Cardiac muscle cell (in vitro differentiated cells and primary cell): ENCODE measurements around the gene SMIM36. TPM values are rescaled to one million over a fixed set of nuclear protein-coding genes. Genes with fewer than 3 reads are reported as not detected.
"Not testable (repeated sequence)": the region's sequence is repeated elsewhere in the genome, so short reads cannot be mapped to it uniquely, and the experiment has no call there.

Source experiments
- DNase-seq, 2 donors: peaks; one replicate each; pipeline versions ENCODE4 v3.0.0 to v3.0.0-alpha.2; 2010 to 2017; ENCODE audit warnings: low read depth in 1 of 2, low spot score in 1 of 2
- H3K27ac ChIP-seq: fragments of 200-600 bp; sonication (generic); 2 replicates; pipeline ENCODE4 v1.5.1; 2016
- H3K27me3 ChIP-seq: fragments of 200-600 bp; sonication (generic); 2 replicates; pipeline ENCODE4 v1.6.0; 2016; ENCODE audit warnings: control low read depth
- H3K36me3 ChIP-seq: fragments of 200-600 bp; sonication (generic); 2 replicates; pipeline ENCODE4 v1.5.1; 2016; ENCODE audit warnings: control low read depth
- H3K4me1 ChIP-seq: fragments of 200-600 bp; sonication (generic); 2 replicates; pipeline ENCODE4 v1.8.1; 2017; ENCODE audit warnings: low read depth, mild to moderate bottlenecking, mixed run types
- H3K4me3 ChIP-seq: fragments of 200-600 bp; sonication (generic); 2 replicates; pipeline ENCODE4 v1.5.1; 2016; ENCODE audit warnings: mild to moderate bottlenecking
- H3K9me3 ChIP-seq: fragments of 200-600 bp; sonication (generic); 2 replicates; pipeline ENCODE4 v1.5.1; 2017; ENCODE audit warnings: low read depth, mild to moderate bottlenecking, control low read depth
- polyA plus RNA-seq: library from polyadenylated mRNA; unstranded; fragments of >200 nt; fragmentation: Nextera tagmentation; extraction: Ambion mirVana; gene quantifications from 2 replicates; pipeline ENCODE4 v1.2.1, GENCODE V29; 2016
- total RNA-seq: library from RNA; depleted of rRNA; stranded (reverse); fragments of >200 nt; gene quantifications from 2 replicates; pipeline ENCODE4 v1.2.3, GENCODE V29; 2016
- TF ChIP-seq, protein P1 (sequence below): IDR thresholded peaks from 2 replicates; pipeline ENCODE4 v1.5.1; 2012; ENCODE audit warnings: low read depth, mild to moderate bottlenecking, low read length

SMIM36 gene
- total and polyA plus RNA-seq, 2 experiments from 2014 or later: not detected

DNA sequence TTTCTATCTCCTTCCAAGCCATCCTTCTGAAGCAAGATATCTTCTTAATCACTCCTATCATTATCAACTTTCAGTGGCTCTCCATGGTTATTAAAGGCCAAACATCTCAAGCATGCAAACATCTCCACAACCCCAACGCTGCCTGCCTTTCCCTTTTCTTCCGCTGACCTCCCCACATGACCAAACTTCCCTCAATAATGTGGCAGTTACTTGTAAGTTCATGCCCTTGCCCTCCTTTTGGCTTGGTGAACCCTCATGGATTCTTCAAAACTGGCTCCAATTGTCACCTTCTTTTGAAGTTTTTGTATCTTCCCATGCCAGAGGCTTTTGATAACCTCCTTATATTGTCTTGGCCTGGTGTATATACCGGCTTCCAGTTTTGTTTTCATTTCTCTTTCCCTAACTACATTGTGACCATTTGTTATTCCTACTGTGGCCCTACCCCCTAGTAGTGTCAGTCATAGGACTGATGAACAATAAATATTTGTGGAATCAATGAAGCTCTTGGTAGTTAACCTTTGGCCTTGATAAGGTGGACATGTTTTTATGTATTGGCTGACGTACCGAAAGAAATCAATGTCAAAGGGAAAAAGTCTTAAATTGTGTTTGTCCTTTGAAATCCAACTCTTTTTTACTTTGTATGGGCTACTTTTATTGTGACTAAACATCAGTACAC is 19.9 kb upstream of the SMIM36 start:
- no peak overlapping the region for H3K4me3 ChIP-seq
- no peaks in the 10 kb centered on the region for H3K4me1 ChIP-seq
- H3K27ac ChIP-seq: no peak overlapping the region
- no peaks in the 10 kb centered on the region for H3K36me3 ChIP-seq
- no peak for DNase-seq
- no peaks in the 10 kb centered on the region for H3K9me3 ChIP-seq
- H3K27me3 ChIP-seq: no peaks in the 10 kb centered on the region
- TF ChIP-seq, protein P1, sequence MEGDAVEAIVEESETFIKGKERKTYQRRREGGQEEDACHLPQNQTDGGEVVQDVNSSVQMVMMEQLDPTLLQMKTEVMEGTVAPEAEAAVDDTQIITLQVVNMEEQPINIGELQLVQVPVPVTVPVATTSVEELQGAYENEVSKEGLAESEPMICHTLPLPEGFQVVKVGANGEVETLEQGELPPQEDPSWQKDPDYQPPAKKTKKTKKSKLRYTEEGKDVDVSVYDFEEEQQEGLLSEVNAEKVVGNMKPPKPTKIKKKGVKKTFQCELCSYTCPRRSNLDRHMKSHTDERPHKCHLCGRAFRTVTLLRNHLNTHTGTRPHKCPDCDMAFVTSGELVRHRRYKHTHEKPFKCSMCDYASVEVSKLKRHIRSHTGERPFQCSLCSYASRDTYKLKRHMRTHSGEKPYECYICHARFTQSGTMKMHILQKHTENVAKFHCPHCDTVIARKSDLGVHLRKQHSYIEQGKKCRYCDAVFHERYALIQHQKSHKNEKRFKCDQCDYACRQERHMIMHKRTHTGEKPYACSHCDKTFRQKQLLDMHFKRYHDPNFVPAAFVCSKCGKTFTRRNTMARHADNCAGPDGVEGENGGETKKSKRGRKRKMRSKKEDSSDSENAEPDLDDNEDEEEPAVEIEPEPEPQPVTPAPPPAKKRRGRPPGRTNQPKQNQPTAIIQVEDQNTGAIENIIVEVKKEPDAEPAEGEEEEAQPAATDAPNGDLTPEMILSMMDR: no peak

DNA sequence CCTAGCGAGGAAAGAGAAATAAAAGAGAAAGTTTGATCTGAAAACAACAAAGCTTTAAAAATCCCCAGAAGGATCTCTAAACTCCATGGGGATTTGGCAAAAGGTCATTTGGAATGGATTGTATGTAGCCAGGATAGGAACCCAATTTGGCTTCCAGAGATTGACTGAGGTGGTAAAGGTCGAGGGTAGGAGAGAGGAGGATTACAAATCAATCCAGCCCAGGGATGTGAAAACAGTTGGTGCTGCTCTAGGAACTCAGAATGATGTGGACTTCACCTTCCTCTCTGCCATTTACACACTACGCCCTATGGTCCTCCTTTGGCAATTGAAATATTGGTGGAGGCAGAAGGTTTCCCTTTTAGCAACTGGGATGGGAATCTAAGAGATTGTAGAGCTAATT is 18.8 kb upstream of the SMIM36 start:
- no peaks in the 10 kb centered on the region for H3K4me1 ChIP-seq
- H3K27me3 ChIP-seq: no peaks in the 10 kb centered on the region
- no peak overlapping the region for H3K27ac ChIP-seq
- H3K4me3 ChIP-seq: no peak overlapping the region
- H3K9me3 ChIP-seq: no peaks in the 10 kb centered on the region
- TF ChIP-seq, protein P1: no peak
- DNase-seq: no peak
- no peaks in the 10 kb centered on the region for H3K36me3 ChIP-seq

DNA sequence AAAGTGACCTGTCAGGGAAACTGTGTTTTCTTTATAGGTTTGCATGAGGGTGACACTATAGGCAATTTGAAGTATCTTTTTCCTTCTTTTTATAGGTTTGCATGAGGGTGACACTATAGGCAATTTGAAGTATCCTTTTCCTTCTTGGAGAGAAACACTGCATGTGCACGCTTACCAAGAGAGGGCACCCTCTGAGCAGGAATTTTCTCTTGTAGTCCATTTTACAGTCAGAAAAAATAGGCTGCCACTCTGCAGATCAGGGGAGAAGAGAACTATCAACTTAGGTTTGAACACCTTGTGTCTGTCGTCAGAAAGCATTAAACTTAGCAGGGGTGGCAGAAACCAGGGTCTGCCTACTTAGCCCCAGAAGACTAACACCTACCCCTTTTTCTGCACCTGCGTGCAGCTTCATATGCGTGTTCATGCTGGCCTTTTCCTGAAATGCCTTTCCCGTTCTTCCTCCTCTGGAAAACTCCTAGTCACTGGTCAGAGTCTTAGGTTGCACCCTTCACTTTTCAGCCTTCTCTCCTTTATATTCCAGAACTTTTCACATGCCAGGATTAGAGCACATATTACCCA is 16.4 kb upstream of the SMIM36 start:
- H3K9me3 ChIP-seq: no peaks in the 10 kb centered on the region
- peak; percentile 69 to 80 for DNase-seq
- no peaks in the 10 kb centered on the region for H3K36me3 ChIP-seq
- no peaks in the 10 kb centered on the region for H3K4me1 ChIP-seq
- no peaks in the 10 kb centered on the region for H3K27me3 ChIP-seq
- TF ChIP-seq, protein P1: peak; percentile 78
- H3K4me3 ChIP-seq: no peak overlapping the region
- no peak overlapping the region for H3K27ac ChIP-seq

DNA sequence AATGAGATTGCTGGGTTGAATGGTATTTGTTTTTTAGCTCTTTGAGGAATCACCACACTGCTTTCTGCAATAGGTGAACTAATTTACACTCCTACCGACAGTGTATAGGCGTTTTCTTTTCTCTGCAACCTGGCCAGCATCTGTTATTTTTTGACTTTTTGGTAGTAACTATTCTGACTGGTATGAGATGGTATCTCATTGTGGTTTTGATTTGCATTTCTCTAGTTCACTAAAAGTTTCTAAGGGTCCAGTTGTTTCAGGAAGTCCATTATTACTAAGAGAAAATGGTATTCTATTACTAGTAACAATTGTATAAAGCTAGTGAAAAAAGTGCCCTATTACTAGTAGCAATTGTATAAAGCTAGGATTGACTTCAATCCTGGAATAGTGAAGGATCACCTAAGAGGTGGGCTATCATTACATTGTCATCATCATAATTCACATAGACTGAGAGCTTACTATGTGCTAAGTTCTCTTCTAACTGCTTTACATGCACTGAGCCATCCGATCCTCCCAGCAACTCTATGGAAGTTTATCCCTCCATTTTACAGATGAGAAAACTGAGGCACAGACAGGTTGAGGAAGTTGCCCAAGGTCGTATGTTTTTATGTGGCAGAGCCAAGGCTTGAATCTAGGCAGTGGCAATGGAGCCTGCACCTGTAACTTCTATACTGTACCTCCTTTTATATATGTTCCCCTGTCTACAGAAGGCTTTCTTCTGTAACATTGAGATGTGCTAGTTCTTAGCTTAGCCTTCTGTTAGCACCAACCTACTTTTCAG is 13.4 kb upstream of the SMIM36 start:
- no peak for DNase-seq
- no peaks in the 10 kb centered on the region for H3K4me1 ChIP-seq
- TF ChIP-seq, protein P1: no peak
- no peak overlapping the region for H3K27ac ChIP-seq
- H3K4me3 ChIP-seq: no peak overlapping the region
- H3K27me3 ChIP-seq: no peaks in the 10 kb centered on the region
- no peaks in the 10 kb centered on the region for H3K36me3 ChIP-seq
- H3K9me3 ChIP-seq: no peaks in the 10 kb centered on the region

DNA sequence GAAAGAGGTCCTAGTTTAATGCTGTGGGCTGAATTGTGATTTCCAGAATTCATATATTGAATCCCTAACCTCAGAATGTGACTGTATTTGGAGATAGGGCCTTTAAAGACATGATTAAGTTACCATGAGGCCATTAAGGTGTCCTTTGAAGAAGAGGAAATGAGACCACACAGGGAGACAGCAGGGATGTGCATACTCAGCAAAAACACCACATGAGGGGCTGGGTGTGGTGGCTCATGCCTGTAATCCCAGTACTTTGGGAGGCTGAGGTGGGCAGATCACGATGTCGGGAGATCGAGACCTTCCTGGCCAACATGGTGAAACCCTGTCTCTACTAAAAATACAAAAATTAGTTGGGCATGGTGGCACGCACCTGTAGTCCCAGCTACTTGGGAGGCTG is 11.8 kb upstream of the SMIM36 start:
- H3K27ac ChIP-seq, DNase-seq, H3K27me3 ChIP-seq, H3K9me3 ChIP-seq, H3K4me1 ChIP-seq, H3K36me3 ChIP-seq, H3K4me3 ChIP-seq: not testable (repeated sequence)

DNA sequence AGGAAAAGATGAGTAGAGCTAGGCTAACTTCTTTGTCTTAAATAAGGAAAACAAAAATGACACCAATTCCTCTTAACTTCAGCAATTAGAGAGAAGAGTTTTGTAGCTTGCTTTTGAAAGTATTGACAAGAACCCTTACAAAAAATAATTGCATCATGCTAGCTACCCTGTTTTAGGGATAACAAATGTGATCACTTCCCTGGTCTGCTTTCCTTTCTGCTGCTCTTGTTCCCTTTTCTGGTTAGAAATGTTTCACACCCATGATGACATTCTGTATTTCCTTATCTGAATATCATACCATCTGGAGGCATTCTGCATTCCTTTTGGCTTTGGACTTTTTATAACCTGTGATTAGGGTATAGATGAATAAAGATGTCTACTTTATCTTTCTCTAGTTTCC is 9.9 kb upstream of the SMIM36 start:
- no peak overlapping the region for H3K4me3 ChIP-seq
- no peaks in the 10 kb centered on the region for H3K9me3 ChIP-seq
- H3K27me3 ChIP-seq: no peaks in the 10 kb centered on the region
- H3K27ac ChIP-seq: no peak overlapping the region
- H3K36me3 ChIP-seq: no peaks in the 10 kb centered on the region
- TF ChIP-seq, protein P1: no peak
- DNase-seq: no peak
- no peaks in the 10 kb centered on the region for H3K4me1 ChIP-seq
